HepG2 (cell line): ENCODE results near the gene ST6GALNAC3. TPM values are rescaled to one million over a fixed set of nuclear protein-coding genes. Genes with fewer than 3 reads are reported as not detected.

ENCODE experiments used
- ATAC-seq: fragments of 200-7000 bp; cut with Tn5 transposase; 3 replicates; pipeline ENCODE4 v1.9.1; 2020; ENCODE audit warnings: mild to moderate bottlenecking, moderate library complexity
- BruUV-seq: library from RNA; stranded (reverse); fragments of 400-500 nt; replicated peaks from 2 replicates; lab custom pipeline; 2021; lab: Mats Ljungman, UMichigan
- CTCF ChIA-PET: fragments of 300-600 bp; formaldehyde crosslinking; extraction: SDS; loops from one replicate; lab custom pipeline; 2021; ENCODE audit warnings: low total read pairs, inconsistent platforms, low intra/inter-chr PET ratio; lab: Yijun Ruan, JAX
- POLR2A ChIA-PET: fragments of 350-600 bp; sonication (Branson Sonifier 250); formaldehyde crosslinking; loops from one replicate; lab custom pipeline; 2020; ENCODE audit warnings: antibody characterized with exemption, inconsistent platforms; lab: Yijun Ruan, JAX
- DNase-seq: peaks from one replicate; pipeline ENCODE4 v3.0.0-alpha.2; 2015; ENCODE audit warnings: low spot score
- FAIRE-seq: peaks from 3 replicates; lab custom pipeline; 2011; peaks lifted over from hg19 to GRCh38; lab: Jason Lieb, UNC
- H2AFZ ChIP-seq: one replicate; pipeline ENCODE4 v1.6.1; 2011; ENCODE audit warnings: low read length, inconsistent platforms
- H3K27ac ChIP-seq: fragments of 300-600 bp; 3 replicates; pipeline ENCODE4 v1.8.0; 2011; ENCODE audit warnings: mixed run types, mild to moderate bottlenecking, mixed read lengths, low read length, inconsistent platforms; ENCODE audit not compliant: insufficient read depth; ENCODE audit errors: extremely low read length
- H3K27me3 ChIP-seq, 2 experiments: fragments of 200-600 bp in 1 of 2; 2 replicates in 1 of 2; 3 replicates in 1 of 2; pipeline versions ENCODE4 v1.6.0 to v1.8.0; 2011; ENCODE audit warnings: low read length in 2 of 2, mild to moderate bottlenecking in 2 of 2, moderate library complexity in 2 of 2, inconsistent platforms in 1 of 2; ENCODE audit not compliant: insufficient read depth in 2 of 2, control insufficient read depth in 1 of 2
- H3K36me3 ChIP-seq, 2 experiments: fragments of 200-600 bp in 1 of 2; replicated peaks in 1 of 2; 2 replicates in 1 of 2; 3 replicates in 1 of 2; pipeline versions ENCODE4 v1.5.1 to v1.8.0; 2011; ENCODE audit warnings: low read length in 2 of 2, inconsistent platforms in 1 of 2; ENCODE audit not compliant: insufficient read depth in 2 of 2, control insufficient read depth in 1 of 2
- H3K4me1 ChIP-seq: 2 replicates; pipeline ENCODE4 v1.5.1; 2012; ENCODE audit warnings: low read length, inconsistent platforms; ENCODE audit not compliant: insufficient read depth
- H3K4me2 ChIP-seq: 2 replicates; pipeline ENCODE4 v1.6.0; 2011; ENCODE audit warnings: low read depth, low read length, inconsistent platforms
- H3K4me3 ChIP-seq, 3 experiments: fragments of 200-600 bp in 1 of 3; sonication (generic), shearing (Covaris generic) in 1 of 3; replicated peaks in 1 of 3; 2 replicates each; pipeline ENCODE4 v1.5.1; 2011 to 2016; ENCODE audit warnings: low read length in 3 of 3, inconsistent platforms in 2 of 3, low read depth in 2 of 3, mild to moderate bottlenecking in 2 of 3, control low read depth in 1 of 3, mixed read lengths in 1 of 3; ENCODE audit not compliant: insufficient read depth in 1 of 3
- H3K79me2 ChIP-seq: one replicate; pipeline ENCODE4 v1.6.1; 2011; ENCODE audit warnings: low read length, inconsistent platforms; ENCODE audit not compliant: insufficient read depth
- H3K9ac ChIP-seq: 2 replicates; pipeline ENCODE4 v1.6.0; 2011; ENCODE audit warnings: mild to moderate bottlenecking, low read depth, low read length, inconsistent platforms; ENCODE audit not compliant: insufficient read depth
- H3K9me3 ChIP-seq: 2 replicates; pipeline ENCODE4 v1.5.1; 2012; ENCODE audit warnings: mild to moderate bottlenecking, low read length
- H4K20me1 ChIP-seq: 2 replicates; pipeline ENCODE4 v1.6.0; 2011; ENCODE audit warnings: inconsistent platforms, mild to moderate bottlenecking, low read length, moderate library complexity; ENCODE audit not compliant: insufficient read depth
- ADNP ChIP-seq: sonication (generic); formaldehyde crosslinking; IDR thresholded peaks from 2 replicates; pipeline ENCODE4 v1.4.0; 2020; ENCODE audit warnings: missing genetic modification reagents
- ZNF792 ChIP-seq: IDR thresholded peaks from 2 replicates; pipeline ENCODE4 v1.6.1; 2016
- ZSCAN9 ChIP-seq: IDR thresholded peaks from 2 replicates; pipeline ENCODE4 v1.6.1; 2016; ENCODE audit warnings: borderline replicate concordance
- WGBS: methylation state at CpG from one replicate; pipeline ENCODE4 v1.1.6; 2017; ENCODE audit warnings: low lambda C conversion rate; 5-methylcytosine and 5-hydroxymethylcytosine counted together
- in situ Hi-C: cut with HindIII; loops from 2 replicates; pipeline ENCODE4 v1.10.0; 2017; ENCODE audit warnings: low pct_unique_long_range_greater_than_20kb; ENCODE audit not compliant: extremely low pct_ligation_motif_present
- intact Hi-C: fragments of 100-400 bp; cut with micrococcal nuclease; formaldehyde crosslinking; loops from one replicate; pipeline ENCODE4 v1.10.0; 2022; ENCODE audit not compliant: unreplicated experiment
- polyA plus RNA-seq, 8 experiments: library from polyadenylated mRNA; depleted of rRNA in 3 of 8; stranded (reverse) in 7 of 8; unstranded in 1 of 8; fragments of >200 nt; fragmentation: Illumina TruSeq in 4 of 8; extraction: Trizol in 4 of 8; gene quantifications; 2 replicates each; pipeline versions ENCODE4 v1.2.1 to v1.2.3, GENCODE V29; 2011 to 2016; ENCODE audit warnings: low read depth in 4 of 8, missing spikeins in 1 of 8, mixed read lengths in 1 of 8; ENCODE audit not compliant: insufficient read depth in 1 of 8
- total RNA-seq, 5 experiments: library from RNA; depleted of rRNA; stranded (reverse); fragments of >200 nt; fragmentation: Illumina TruSeq; extraction: Trizol; gene quantifications; 2 replicates each; pipeline ENCODE4 v1.2.3, GENCODE V29; 2016; ENCODE audit warnings: low read depth in 1 of 5

Gene ST6GALNAC3
- total and polyA plus RNA-seq, 2 of the 13 experiments (the other 11 are each of a cell fraction or from before 2014, with no cell fraction given) = not detected

- H3K79me2 ChIP-seq = no peaks in the 10 kb centered on the region
- POLR2A ChIA-PET = no interaction called here
- no peak overlapping the region for H3K9ac ChIP-seq
- TF ChIP-seq ZSCAN9 = no peak
- FAIRE-seq (no peak), ATAC-seq (no peak), DNase-seq (no peak)
- H3K4me2 ChIP-seq = no peak overlapping the region
- WGBS = 41% methylated on average over 5 of the region's 5 CpGs
- no peak overlapping the region for H3K4me3 ChIP-seq
- no peaks in the 10 kb centered on the region for H3K27me3 ChIP-seq
- intact Hi-C loops (loop anchor here (5.0 kb wide), 1 partner anchor 642 kb away; no protein-coding TSS in a partner anchor), in situ Hi-C loops (no loop called here)
- H3K27ac ChIP-seq = no peak overlapping the region
- H3K9me3 ChIP-seq = no peaks in the 10 kb centered on the region
- BruUV-seq = no TSS peak
- H4K20me1 ChIP-seq = no peaks in the 10 kb centered on the region
- no peaks in the 10 kb centered on the region for H3K4me1 ChIP-seq
- H2AFZ ChIP-seq = no peak overlapping the region
- CTCF ChIA-PET = no interaction called here
- no peaks in the 10 kb centered on the region for H3K36me3 ChIP-seq
These were observed 220.1 kb downstream of the ST6GALNAC3 start for GRCh38 chr1:76294482-76295194.

- 0% methylated on average over 4 of the region's 4 CpGs for WGBS
- no peaks in the 10 kb centered on the region for H3K4me1 ChIP-seq
- TF ChIP-seq ADNP = no peak
- no peak for TF ChIP-seq ZNF792 (CRISPR knock-in tag)
- TF ChIP-seq, all 625 proteins: peak for 0
- no peaks in the 10 kb centered on the region for H3K36me3 ChIP-seq
- no peak overlapping the region for H3K9ac ChIP-seq
- in situ Hi-C loops (no loop called here), intact Hi-C loops (loop anchor here (5.0 kb wide), 1 partner anchor 646 kb away; no protein-coding TSS in a partner anchor)
- BruUV-seq = no TSS peak
- FAIRE-seq (no peak), ATAC-seq (no peak), DNase-seq (no peak)
- no peaks in the 10 kb centered on the region for H3K9me3 ChIP-seq
- ChIA-PET POLR2A (no interaction called here), CTCF (no interaction called here)
- H2AFZ ChIP-seq = no peak overlapping the region
- no peak overlapping the region for H3K27ac ChIP-seq
- no peak overlapping the region for H3K4me2 ChIP-seq
- no peak overlapping the region for H3K4me3 ChIP-seq
- no peaks in the 10 kb centered on the region for H4K20me1 ChIP-seq
- no peaks in the 10 kb centered on the region for H3K27me3 ChIP-seq
- H3K79me2 ChIP-seq = no peaks in the 10 kb centered on the region
These were observed 223.9 kb downstream of the ST6GALNAC3 start for GRCh38 chr1:76298399-76298798.
